H1 (cell line): Measurements from ENCODE around the gene CCDC91. TPM values are rescaled to one million over a fixed set of nuclear protein-coding genes. Genes with fewer than 3 reads are reported as not detected.

Source experiments
- CTCF ChIA-PET: fragments of 300-600 bp; sonication (Branson Sonifier 250); formaldehyde crosslinking; loops from one replicate; lab custom pipeline; 2021; ENCODE audit not compliant: partially characterized antibody; lab: Charles Lee
- POLR2A ChIA-PET: fragments of 300-600 bp; sonication (Branson Sonifier 250); formaldehyde crosslinking; loops from one replicate; lab custom pipeline; 2021; ENCODE audit warnings: inconsistent platforms; ENCODE audit not compliant: partially characterized antibody; lab: Charles Lee
- DNase-seq, 2 experiments: peaks; one replicate each; pipeline versions ENCODE4 v3.0.0 to v3.0.0-alpha.2; 2010 to 2022; ENCODE audit warnings: low spot score in 2 of 2, low read depth in 1 of 2, mixed read lengths in 1 of 2
- FAIRE-seq: peaks from 2 replicates; lab custom pipeline; 2011; peaks lifted over from hg19 to GRCh38; lab: Jason Lieb, UNC
- H2AFZ ChIP-seq: 2 replicates; pipeline ENCODE4 v1.8.1; 2012; ENCODE audit warnings: low read length, inconsistent platforms
- H2AK5ac ChIP-seq: 2 replicates; pipeline ENCODE4 v1.6.1; 2013; ENCODE audit warnings: low read depth, low read length
- H2BK120ac ChIP-seq: replicated peaks from 2 replicates; pipeline ENCODE3; 2013; ENCODE audit warnings: low read depth, low read length, inconsistent platforms
- H2BK12ac ChIP-seq: 2 replicates; pipeline ENCODE4 v1.6.1; 2013; ENCODE audit warnings: low read depth, low read length
- H2BK15ac ChIP-seq: 2 replicates; pipeline ENCODE4 v1.6.1; 2013; ENCODE audit warnings: low read length
- H2BK20ac ChIP-seq: 2 replicates; pipeline ENCODE4 v1.6.1; 2013; ENCODE audit warnings: low read length
- H2BK5ac ChIP-seq: 2 replicates; pipeline ENCODE4 v1.6.1; 2013; ENCODE audit warnings: low read depth, low read length
- H3K14ac ChIP-seq: 2 replicates; pipeline ENCODE4 v1.6.1; 2013; ENCODE audit warnings: inconsistent platforms; ENCODE audit not compliant: insufficient read length
- H3K18ac ChIP-seq: 2 replicates; pipeline ENCODE4 v1.6.1; 2013; ENCODE audit warnings: low read length; ENCODE audit errors: extremely low read depth
- H3K23ac ChIP-seq: 2 replicates; pipeline ENCODE4 v1.6.1; 2013; ENCODE audit warnings: inconsistent platforms; ENCODE audit not compliant: insufficient read length
- H3K23me2 ChIP-seq: 2 replicates; pipeline ENCODE4 v1.6.1; 2013; ENCODE audit warnings: low read depth, low read length
- H3K27ac ChIP-seq: 2 replicates; pipeline ENCODE4 v1.6.1; 2011; ENCODE audit warnings: low read depth, low read length, inconsistent platforms
- H3K27me3 ChIP-seq, 4 experiments: replicated peaks in 1 of 4; 1 replicate in 1 of 4; 2 replicates in 3 of 4; pipeline versions ENCODE4 v1.6.1 to v1.8.1; 2011 to 2013; ENCODE audit warnings: low read length in 3 of 4, mild to moderate bottlenecking in 3 of 4, inconsistent platforms in 2 of 4, mixed read lengths in 2 of 4, moderate library complexity in 1 of 4; ENCODE audit not compliant: control insufficient read depth in 3 of 4, insufficient read depth in 3 of 4; ENCODE audit errors: extremely low read depth in 1 of 4
- H3K36me3 ChIP-seq, 4 experiments: 2 replicates each; pipeline versions ENCODE4 v1.6.1 to v1.8.1; 2011 to 2013; ENCODE audit warnings: mild to moderate bottlenecking in 4 of 4, low read length in 3 of 4, moderate library complexity in 2 of 4, control low read depth in 1 of 4, inconsistent platforms in 1 of 4; ENCODE audit not compliant: insufficient read depth in 4 of 4, control insufficient read depth in 2 of 4
- H3K4ac ChIP-seq: replicated peaks from 2 replicates; pipeline ENCODE3; 2013; ENCODE audit warnings: low read length, low read depth, mixed read lengths, inconsistent platforms; ENCODE audit not compliant: insufficient read length
- H3K4me1 ChIP-seq, 4 experiments: replicated peaks in 1 of 4; 1 replicate in 1 of 4; 2 replicates in 3 of 4; pipeline versions ENCODE4 v1.6.1 to v1.8.1; 2011 to 2013; ENCODE audit warnings: low read length in 3 of 4, inconsistent platforms in 2 of 4, mixed read lengths in 1 of 4; ENCODE audit not compliant: insufficient read depth in 4 of 4, control insufficient read depth in 3 of 4
- H3K4me2 ChIP-seq, 2 experiments: 2 replicates each; pipeline versions ENCODE4 v1.6.1 to v1.8.1; 2011 to 2013; ENCODE audit warnings: low read depth in 2 of 2, low read length in 2 of 2, control low read depth in 1 of 2, inconsistent platforms in 1 of 2, mild to moderate bottlenecking in 1 of 2; ENCODE audit not compliant: insufficient read depth in 1 of 2
- H3K4me3 ChIP-seq, 4 experiments: fragments of 200-600, 300-600 bp in 1 of 4; sonication (generic), shearing (Covaris generic), sonication (Bioruptor Twin) in 1 of 4; 2 replicates each; pipeline versions ENCODE4 v1.5.1 to v1.8.1; 2011 to 2016; ENCODE audit warnings: low read length in 4 of 4, low read depth in 3 of 4, control low read depth in 2 of 4, inconsistent platforms in 2 of 4, mild to moderate bottlenecking in 2 of 4, mixed read lengths in 1 of 4, moderate library complexity in 1 of 4; ENCODE audit not compliant: insufficient read depth in 2 of 4; ENCODE audit errors: extremely low read depth in 1 of 4
- H3K56ac ChIP-seq: replicated peaks from 2 replicates; pipeline ENCODE3; 2013; ENCODE audit warnings: low read depth, mild to moderate bottlenecking, mixed read lengths, low read length, inconsistent platforms; ENCODE audit not compliant: insufficient read length
- H3K79me1 ChIP-seq: 2 replicates; pipeline ENCODE4 v1.6.1; 2013; ENCODE audit warnings: low read depth, low read length, control low read depth
- H3K79me2 ChIP-seq, 2 experiments: 2 replicates each; pipeline versions ENCODE4 v1.6.1 to v1.8.1; 2012 to 2013; ENCODE audit warnings: low read length in 2 of 2, mild to moderate bottlenecking in 2 of 2, inconsistent platforms in 1 of 2; ENCODE audit not compliant: insufficient read depth in 2 of 2, control insufficient read depth in 1 of 2
- H3K9ac ChIP-seq, 4 experiments: replicated peaks in 1 of 4; 1 replicate in 1 of 4; 2 replicates in 3 of 4; pipeline versions ENCODE4 v1.6.1 to v1.8.1; 2011 to 2013; ENCODE audit warnings: low read depth in 3 of 4, low read length in 3 of 4, control low read depth in 2 of 4, mild to moderate bottlenecking in 2 of 4, moderate library complexity in 2 of 4, inconsistent platforms in 1 of 4; ENCODE audit errors: extremely low read depth in 1 of 4
- H3K9me3 ChIP-seq, 2 experiments: 2 replicates each; pipeline versions ENCODE4 v1.6.1 to v1.8.1; 2012 to 2013; ENCODE audit warnings: mild to moderate bottlenecking in 2 of 2, moderate library complexity in 2 of 2, control low read depth in 1 of 2, inconsistent platforms in 1 of 2, low read depth in 1 of 2, low read length in 1 of 2, mixed read lengths in 1 of 2; ENCODE audit not compliant: insufficient read depth in 2 of 2
- H4K20me1 ChIP-seq, 2 experiments: replicated peaks in 1 of 2; 2 replicates each; pipeline versions ENCODE3 to v1.8.1; 2011 to 2013; ENCODE audit warnings: inconsistent platforms in 2 of 2, low read length in 2 of 2, mild to moderate bottlenecking in 1 of 2; ENCODE audit not compliant: insufficient read depth in 2 of 2, control insufficient read depth in 1 of 2
- H4K5ac ChIP-seq: 2 replicates; pipeline ENCODE4 v1.6.1; 2013; ENCODE audit warnings: low read length, low read depth, mixed read lengths, inconsistent platforms; ENCODE audit not compliant: insufficient read length
- H4K8ac ChIP-seq: 2 replicates; pipeline ENCODE4 v1.8.0; 2013; ENCODE audit warnings: mild to moderate bottlenecking, moderate library complexity, low read length, inconsistent platforms; ENCODE audit not compliant: insufficient read depth; ENCODE audit errors: extremely low read depth
- H4K91ac ChIP-seq: replicated peaks from 2 replicates; pipeline ENCODE3; 2013; ENCODE audit warnings: low read length, mixed read lengths, inconsistent platforms; ENCODE audit not compliant: insufficient read length
- CBX8 ChIP-seq: fragments of 300-800, 300-1000 bp; sonication (generic); IDR thresholded peaks from 2 replicates; pipeline ENCODE4 v1.7.1; 2016; ENCODE audit warnings: low read depth, low read length, borderline replicate concordance
- CEBPB ChIP-seq: IDR thresholded peaks from 2 replicates; pipeline ENCODE4 v1.6.1; 2012; ENCODE audit warnings: low read depth, low read length
- CTBP2 ChIP-seq: IDR thresholded peaks from 2 replicates; pipeline ENCODE4 v1.7.0; 2011; ENCODE audit warnings: borderline replicate concordance, mild to moderate bottlenecking, moderate library complexity, mixed read lengths, low read length; ENCODE audit not compliant: insufficient read depth, insufficient read length
- GABPA ChIP-seq: IDR thresholded peaks from 2 replicates; pipeline ENCODE4 v1.6.1; 2011; ENCODE audit warnings: mild to moderate bottlenecking, low read length, moderate library complexity, borderline replicate concordance; ENCODE audit not compliant: insufficient read depth
- HDAC2 ChIP-seq, 2 experiments: fragments of 300-600 bp in 1 of 2; sonication (generic) in 1 of 2; IDR thresholded peaks; 2 replicates each; pipeline ENCODE4 v1.6.1; 2011 to 2012; ENCODE audit warnings: low read depth in 2 of 2, low read length in 2 of 2, mild to moderate bottlenecking in 2 of 2, moderate library complexity in 2 of 2, borderline replicate concordance in 1 of 2, inconsistent platforms in 1 of 2
- HDAC6 ChIP-seq: IDR thresholded peaks from one replicate; pipeline ENCODE4 v1.7.1; 2012; ENCODE audit warnings: low read depth, mild to moderate bottlenecking, inconsistent platforms, low read length, moderate library complexity
- RAD21 ChIP-seq, 2 experiments: IDR thresholded peaks in 1 of 2; conservative IDR thresholded peaks in 1 of 2; 2 replicates each; pipeline ENCODE4 v1.6.1; 2011; ENCODE audit warnings: low read depth in 2 of 2, low read length in 2 of 2, improper control_type of control experiment in 1 of 2, inconsistent platforms in 1 of 2, mild to moderate bottlenecking in 1 of 2, moderate library complexity in 1 of 2
- SRF ChIP-seq: IDR thresholded peaks from 2 replicates; pipeline ENCODE4 v1.6.1; 2011; ENCODE audit warnings: mild to moderate bottlenecking, low read depth, low read length, moderate library complexity
- TAF1 ChIP-seq: IDR thresholded peaks from 2 replicates; pipeline ENCODE4 v1.6.1; 2011; ENCODE audit warnings: mild to moderate bottlenecking, low read depth, low read length
- TEAD4 ChIP-seq: IDR thresholded peaks from 2 replicates; pipeline ENCODE4 v1.6.1; 2012; ENCODE audit warnings: low read depth, low read length, inconsistent platforms, mixed read lengths
- ZNF274 ChIP-seq: IDR thresholded peaks from 2 replicates; pipeline ENCODE4 v1.7.0; 2012; ENCODE audit warnings: low read length, borderline replicate concordance; ENCODE audit errors: extremely low read depth
- WGBS, 2 experiments: shearing (Covaris generic) in 1 of 2; methylation state at CpG; one replicate each; pipeline versions ENCODE4 v1.1.6 to v1.1.7; 2013 to 2015; ENCODE audit warnings: low lambda C conversion rate in 2 of 2, mixed read lengths in 2 of 2, inconsistent platforms in 1 of 2, low coverage in 1 of 2, missing lambda C conversion rate in 1 of 2; ENCODE audit not compliant: insufficient replicate concordance in 2 of 2, insufficient coverage in 1 of 2, insufficient read length in 1 of 2; ENCODE audit errors: extremely low coverage in 1 of 2, missing lambda C conversion rate in 1 of 2; 5-methylcytosine and 5-hydroxymethylcytosine counted together
- polyA plus RNA-seq, 7 experiments: library from polyadenylated mRNA; depleted of rRNA in 3 of 7; stranded (reverse) in 5 of 7; unstranded in 2 of 7; fragments of >200 nt in 5 of 7; fragments of 200-250 nt in 2 of 7; gene quantifications; 1 replicate in 5 of 7; 2 replicates in 1 of 7; 4 replicates in 1 of 7; pipeline versions ENCODE4 v1.2.1 to v1.2.3, GENCODE V29; 2011 to 2013; ENCODE audit warnings: missing spikeins in 2 of 7, mixed read lengths in 2 of 7
- total RNA-seq: library from RNA; stranded (reverse); fragmentation: NEBNext Ultra II Directional; extraction: Animal tissue kit (Norgen Biotek cat#: 25700); gene quantifications from 2 replicates; pipeline ENCODE4 v1.2.1, GENCODE V29; 2021
- TF ChIP-seq, protein P1 (sequence below): IDR thresholded peaks from 2 replicates; pipeline ENCODE4 v1.6.1; 2012; ENCODE audit warnings: low read length, inconsistent platforms

Gene CCDC91
- total and polyA plus RNA-seq, 2 of the 8 experiments (the other 6 are each of a cell fraction or from before 2014, with no cell fraction given) = 8.6 to 23.1 TPM

- H3K56ac ChIP-seq = no peak overlapping the region
- H3K36me3 ChIP-seq = no peaks in the 10 kb centered on the region
- no peaks in the 10 kb centered on the region for H3K79me1 ChIP-seq
- H3K9ac ChIP-seq = no peak overlapping the region
- no peak overlapping the region for H2BK12ac ChIP-seq
- H3K14ac ChIP-seq = no peak overlapping the region
- FAIRE-seq = no peak
- H2BK15ac ChIP-seq = no peak overlapping the region
- H3K9me3 ChIP-seq = no peaks in the 10 kb centered on the region
- H3K18ac ChIP-seq = no peak overlapping the region
- no peak overlapping the region for H2BK120ac ChIP-seq
- WGBS, 2 experiments = 69% methylated on average over 1 of the region's 1 CpG; no CpG with 5 or more reads in 1 of the 2 experiments
- no peak for DNase-seq
- ChIA-PET POLR2A (interaction anchor here (0.5 kb wide), 1 partner anchor 211 kb away, joined by 4 read pairs; no protein-coding TSS in a partner anchor), CTCF (interaction anchor here (0.7 to 2.0 kb wide), 3 partner anchors 15 to 73 kb away, joined by 3 to 8 read pairs (median 4); no protein-coding TSS in a partner anchor)
- no peak overlapping the region for H3K4me2 ChIP-seq
- H3K79me2 ChIP-seq = no peaks in the 10 kb centered on the region
- H2AFZ ChIP-seq = no peak overlapping the region
- no peak overlapping the region for H2BK5ac ChIP-seq
- H3K27ac ChIP-seq = no peak overlapping the region
- H3K4me1 ChIP-seq = peaks cover 0 to 4% (median 0%) of the 10 kb centered on the region in 4 experiments; a peak in 3 of 7 replicates
- H2AK5ac ChIP-seq = no peak overlapping the region
- H3K23ac ChIP-seq = no peak overlapping the region
- no peak overlapping the region for H4K5ac ChIP-seq
- no peak overlapping the region for H4K91ac ChIP-seq
- no peak overlapping the region for H3K4me3 ChIP-seq
- no peaks in the 10 kb centered on the region for H3K27me3 ChIP-seq
- no peak overlapping the region for H2BK20ac ChIP-seq
- no peak overlapping the region for H3K4ac ChIP-seq
- no peaks in the 10 kb centered on the region for H3K23me2 ChIP-seq
- no peaks in the 10 kb centered on the region for H4K20me1 ChIP-seq
- H4K8ac ChIP-seq = no peak overlapping the region
- TF ChIP-seq CBX8 (no peak), CEBPB (no peak), TAF1 (no peak), RAD21 (IDR thresholded peaks at IDR 0.05 in 1 of 2, conservative IDR thresholded peaks at IDR 0.05 in 1 of 2; ENCODE audit: low read depth in 2 of 2, low read length in 2 of 2) (no peak), HDAC6 (no peak), GABPA (no peak), TEAD4 (no peak), SRF (no peak), CTBP2 (no peak), HDAC2 (IDR thresholded peaks at IDR 0.05; ENCODE audit: borderline replicate concordance in 1 of 2, low read depth in 2 of 2, low read length in 2 of 2) (no peak), ZNF274 (no peak)
- TF ChIP-seq, protein P1, sequence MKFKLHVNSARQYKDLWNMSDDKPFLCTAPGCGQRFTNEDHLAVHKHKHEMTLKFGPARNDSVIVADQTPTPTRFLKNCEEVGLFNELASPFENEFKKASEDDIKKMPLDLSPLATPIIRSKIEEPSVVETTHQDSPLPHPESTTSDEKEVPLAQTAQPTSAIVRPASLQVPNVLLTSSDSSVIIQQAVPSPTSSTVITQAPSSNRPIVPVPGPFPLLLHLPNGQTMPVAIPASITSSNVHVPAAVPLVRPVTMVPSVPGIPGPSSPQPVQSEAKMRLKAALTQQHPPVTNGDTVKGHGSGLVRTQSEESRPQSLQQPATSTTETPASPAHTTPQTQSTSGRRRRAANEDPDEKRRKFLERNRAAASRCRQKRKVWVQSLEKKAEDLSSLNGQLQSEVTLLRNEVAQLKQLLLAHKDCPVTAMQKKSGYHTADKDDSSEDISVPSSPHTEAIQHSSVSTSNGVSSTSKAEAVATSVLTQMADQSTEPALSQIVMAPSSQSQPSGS = no peak
Observed at GRCh38 chr12:28156362-28156761, 33.9 kb upstream of the CCDC91 start.
